Measurements from ENCODE around the gene RAB27B.

The RAB27B gene

GRCh38 chr18:54867131-54867530, 38.9 kb downstream of the RAB27B start:
- no peak for DNase-seq (ENCODE audit: low read depth)

- DNase-seq (ENCODE audit: low read depth) = no peak
These were observed 43.0 kb downstream of the RAB27B start for GRCh38 chr18:54871231-54871630.

- DNase-seq (ENCODE audit: low read depth) = no peak
These were observed 44.4 kb downstream of the RAB27B start for GRCh38 chr18:54872681-54873080.

- no peak for DNase-seq (ENCODE audit: low read depth)
These were observed 45.6 kb downstream of the RAB27B start for GRCh38 chr18:54873884-54874255.

- no peak for DNase-seq (ENCODE audit: low read depth)
These were observed 46.8 kb downstream of the RAB27B start for GRCh38 chr18:54875063-54875462.

GRCh38 chr18:54877076-54877475, 48.8 kb downstream of the RAB27B start:
- DNase-seq (ENCODE audit: low read depth) = no peak

GRCh38 chr18:54878159-54878622, 49.9 kb downstream of the RAB27B start:
- DNase-seq (ENCODE audit: low read depth) = no peak

GRCh38 chr18:54878659-54879358, 50.5 kb downstream of the RAB27B start:
- DNase-seq (ENCODE audit: low read depth) = no peak

- DNase-seq (ENCODE audit: low read depth) = no peak
These were observed 51.4 kb downstream of the RAB27B start for GRCh38 chr18:54879691-54880090.

GRCh38 chr18:54880395-54881105, 52.3 kb downstream of the RAB27B start:
- DNase-seq (ENCODE audit: low read depth) = no peak

- no peak for DNase-seq (ENCODE audit: low read depth)
These were observed 53.0 kb downstream of the RAB27B start for GRCh38 chr18:54881229-54881768.

GRCh38 chr18:54882318-54882717, 54.0 kb downstream of the RAB27B start:
- no peak for DNase-seq (ENCODE audit: low read depth)

- DNase-seq (ENCODE audit: low read depth) = no peak
These were observed 55.7 kb downstream of the RAB27B start for GRCh38 chr18:54883816-54884604.

- no peak for DNase-seq (ENCODE audit: low read depth)
These were observed 60.1 kb downstream of the RAB27B start for GRCh38 chr18:54888378-54888777.

GRCh38 chr18:54888933-54889332, 60.7 kb downstream of the RAB27B start:
- DNase-seq (ENCODE audit: low read depth) = peak; percentile 40

- no peak for DNase-seq (ENCODE audit: low read depth)
These were observed 71.2 kb downstream of the RAB27B start for GRCh38 chr18:54899500-54899899.

GRCh38 chr18:54900290-54900689, 72.0 kb downstream of the RAB27B start:
- DNase-seq (ENCODE audit: low read depth) = no peak

GRCh38 chr18:54904581-54904980, 76.3 kb downstream of the RAB27B start:
- no peak for DNase-seq (ENCODE audit: low read depth)

GRCh38 chr18:54905629-54906028, 77.4 kb downstream of the RAB27B start:
- no peak for DNase-seq (ENCODE audit: low read depth)

GRCh38 chr18:54906331-54907185, 78.3 kb downstream of the RAB27B start:
- DNase-seq (ENCODE audit: low read depth) = peak; percentile 26

GRCh38 chr18:54909538-54909937, 81.3 kb downstream of the RAB27B start:
- DNase-seq (ENCODE audit: low read depth) = no peak
